Activated CD8-positive, alpha-beta memory T cell treated with anti-CD3 and anti-CD28 coated beads, Interleukin-2, amount 50 U/mL, for 1 hour (primary cell): ENCODE measurements around the gene CYP24A1.

Experiments used
- DNase-seq: peaks from one replicate; pipeline ENCODE4 v3.0.0-alpha.2; 2020; ENCODE audit errors: extremely low read depth

CYP24A1 gene

GRCh38 chr20:54174457-54175175 lies 830 bp upstream of the CYP24A1 start:
- no peak for DNase-seq

DNA sequence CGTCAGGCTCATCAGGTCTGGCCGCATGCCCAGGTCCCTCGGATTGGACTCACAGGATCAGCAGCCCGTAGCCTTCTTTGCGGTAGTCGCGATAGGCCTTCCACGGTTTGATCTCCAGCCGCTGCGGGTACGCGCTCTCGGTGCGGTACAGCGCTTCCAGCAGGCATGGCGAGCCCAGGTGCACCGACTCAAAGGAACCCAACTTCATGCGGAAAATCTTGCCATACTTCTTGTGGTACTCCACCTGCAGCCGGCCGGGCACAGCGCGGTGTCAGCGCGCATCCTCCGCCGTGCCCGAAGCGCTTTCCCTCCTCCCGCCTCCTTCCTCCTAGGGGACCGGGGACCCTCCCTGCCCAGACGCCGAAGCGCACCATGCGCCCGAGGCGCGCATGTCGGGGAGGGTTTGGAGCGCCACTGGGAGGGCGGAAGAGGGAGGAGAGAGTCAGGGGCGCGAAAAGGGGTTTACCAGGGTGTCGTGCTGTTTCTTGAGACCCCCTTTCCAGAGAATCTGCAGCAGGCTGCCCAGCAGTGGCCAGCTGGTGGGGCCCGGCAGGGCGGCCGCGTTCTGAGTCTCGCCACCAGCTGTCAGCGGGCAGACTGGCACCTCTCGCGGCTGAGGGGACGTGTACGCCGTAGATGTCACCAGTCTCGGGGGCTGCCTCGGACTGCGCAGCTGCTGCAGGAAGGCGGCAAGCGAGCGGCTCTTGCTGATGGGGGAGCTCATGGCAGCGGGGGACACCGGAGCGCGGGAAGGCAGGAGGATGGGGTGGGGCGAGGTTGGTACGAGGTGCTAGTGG lies 732 bp downstream of the CYP24A1 start:
- DNase-seq: no peak

DNA sequence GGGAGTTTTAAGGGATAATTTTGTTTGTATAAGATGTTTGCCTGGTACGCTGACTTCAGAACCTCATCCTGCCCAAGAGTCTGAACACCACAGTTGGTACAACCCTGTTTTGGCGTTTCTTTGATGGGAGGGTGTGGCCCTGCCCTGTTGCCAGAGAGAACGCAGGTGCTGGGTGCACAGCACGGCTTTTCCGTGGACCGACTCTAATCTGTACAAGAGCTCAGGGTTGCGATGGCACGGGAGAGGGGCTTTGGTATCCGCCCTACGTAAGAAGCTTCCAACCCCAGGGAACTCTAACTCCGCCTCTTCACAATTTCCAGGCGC lies 1.3 kb downstream of the CYP24A1 start:
- DNase-seq: no peak

DNA sequence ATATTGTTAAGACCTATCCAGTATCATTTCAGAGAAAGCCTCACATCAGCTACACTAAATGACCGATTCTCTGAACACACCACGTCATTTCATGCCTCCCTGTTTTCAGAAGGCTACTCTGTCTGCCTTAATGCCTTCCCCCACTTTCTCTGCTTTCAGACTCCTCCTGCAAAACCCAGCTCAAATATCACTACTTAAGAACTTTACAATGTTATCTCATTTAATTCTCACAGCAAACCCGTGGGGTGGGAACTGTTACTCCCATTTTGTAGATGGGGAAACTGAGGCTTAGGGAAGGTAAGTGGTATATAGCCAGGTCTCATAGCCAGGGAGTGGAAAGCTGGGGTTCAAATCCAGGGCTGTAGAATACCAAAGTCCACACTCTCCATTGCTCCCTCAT lies 2.8 kb downstream of the CYP24A1 start:
- no peak for DNase-seq

DNA sequence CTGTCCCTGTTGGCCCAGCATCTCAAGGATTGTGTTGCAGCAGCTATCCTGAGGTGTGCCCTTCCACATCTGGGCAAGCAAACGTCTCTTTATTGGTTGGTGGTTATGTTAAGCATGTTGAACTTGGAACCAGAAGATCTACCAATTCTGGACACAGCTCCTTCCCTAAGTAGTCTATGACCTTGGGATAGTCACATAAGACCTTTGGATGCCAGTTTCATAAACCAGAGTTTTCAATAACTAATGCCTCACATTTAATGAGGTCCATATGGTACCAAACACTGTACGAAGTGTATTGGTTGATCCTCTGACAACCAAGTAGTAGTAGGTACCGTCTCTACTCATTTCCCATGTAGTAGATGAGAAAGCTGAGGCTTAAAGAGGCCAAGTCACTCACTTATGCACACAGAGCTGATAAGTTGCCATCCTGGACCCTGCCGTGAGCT lies 3.7 kb downstream of the CYP24A1 start:
- no peak for DNase-seq

- no peak for DNase-seq
These were observed 4.6 kb downstream of the CYP24A1 start for GRCh38 chr20:54168961-54169862.

- DNase-seq: no peak
These were observed 5.6 kb downstream of the CYP24A1 start for GRCh38 chr20:54167909-54168872.

DNA sequence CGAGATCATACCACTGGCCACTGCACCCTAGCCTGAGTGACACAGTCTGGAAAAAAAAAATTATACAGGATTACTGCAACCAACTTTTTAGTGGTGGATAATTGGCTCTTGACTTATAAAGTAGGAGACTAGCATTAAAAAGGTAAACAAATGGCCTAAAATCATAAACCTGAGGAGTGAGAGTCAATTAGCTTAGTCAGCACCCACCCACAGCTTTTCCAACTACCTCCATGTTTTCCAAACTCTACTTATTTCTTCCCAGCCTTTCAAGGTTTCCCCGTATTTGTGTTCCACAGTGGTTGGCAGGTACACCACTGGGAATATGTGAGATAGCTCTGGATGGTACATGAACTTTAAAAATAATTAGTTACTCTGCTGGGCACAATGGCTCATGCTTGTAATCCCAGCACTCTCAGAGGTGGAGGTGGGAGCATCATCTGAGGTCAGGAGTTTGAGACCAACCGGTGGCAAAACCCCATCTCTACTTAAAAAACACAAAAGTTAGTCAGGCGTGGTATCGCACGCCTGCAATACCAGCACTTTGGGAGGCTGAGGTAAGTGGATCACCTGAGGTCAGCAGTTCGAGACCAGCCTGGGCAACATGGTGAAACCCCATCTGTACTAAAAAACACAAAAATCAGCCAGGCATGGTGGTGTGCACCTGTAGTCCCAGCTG lies 6.7 kb downstream of the CYP24A1 start:
- DNase-seq: no peak

DNA sequence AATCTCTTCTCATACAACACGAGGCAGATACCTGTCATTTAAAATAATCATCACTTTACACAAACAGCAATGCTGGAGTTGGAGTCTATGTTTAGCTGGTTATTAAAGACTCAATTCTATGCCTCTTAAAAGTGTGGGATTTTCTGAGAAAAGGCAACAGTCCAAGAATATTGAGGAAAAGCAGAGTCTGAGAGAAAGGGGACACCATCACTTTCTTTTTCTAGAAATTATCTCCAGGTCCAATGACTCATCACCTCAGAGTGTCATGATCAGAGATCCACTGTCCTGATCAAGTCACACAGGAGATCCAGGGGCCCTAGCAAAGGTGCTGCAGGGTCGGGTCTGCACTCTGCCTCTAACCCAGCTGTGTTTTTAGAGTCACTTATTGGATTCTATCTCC lies 8.0 kb downstream of the CYP24A1 start:
- no peak for DNase-seq

DNA sequence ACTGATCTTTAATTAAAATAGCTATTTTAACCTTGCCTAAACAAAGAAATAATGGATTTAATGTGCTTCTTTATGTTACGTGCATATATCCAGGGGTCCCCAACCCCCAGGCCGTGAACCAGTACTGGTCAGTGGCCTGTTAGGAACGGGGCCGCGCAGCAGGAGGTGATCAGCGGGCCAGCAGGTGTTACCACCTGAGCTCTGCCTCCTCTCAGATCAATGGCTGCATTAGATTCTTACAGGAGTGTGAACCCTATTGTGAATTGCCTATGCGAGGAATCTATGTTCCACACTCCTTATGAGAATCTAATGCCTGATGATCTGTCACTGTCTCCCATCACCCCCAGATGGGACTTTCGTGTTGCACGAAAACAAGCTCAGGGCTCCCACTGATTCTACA lies 8.8 kb downstream of the CYP24A1 start:
- DNase-seq: no peak

GRCh38 chr20:54163402-54163801 lies 10.4 kb downstream of the CYP24A1 start:
- DNase-seq: no peak

DNA sequence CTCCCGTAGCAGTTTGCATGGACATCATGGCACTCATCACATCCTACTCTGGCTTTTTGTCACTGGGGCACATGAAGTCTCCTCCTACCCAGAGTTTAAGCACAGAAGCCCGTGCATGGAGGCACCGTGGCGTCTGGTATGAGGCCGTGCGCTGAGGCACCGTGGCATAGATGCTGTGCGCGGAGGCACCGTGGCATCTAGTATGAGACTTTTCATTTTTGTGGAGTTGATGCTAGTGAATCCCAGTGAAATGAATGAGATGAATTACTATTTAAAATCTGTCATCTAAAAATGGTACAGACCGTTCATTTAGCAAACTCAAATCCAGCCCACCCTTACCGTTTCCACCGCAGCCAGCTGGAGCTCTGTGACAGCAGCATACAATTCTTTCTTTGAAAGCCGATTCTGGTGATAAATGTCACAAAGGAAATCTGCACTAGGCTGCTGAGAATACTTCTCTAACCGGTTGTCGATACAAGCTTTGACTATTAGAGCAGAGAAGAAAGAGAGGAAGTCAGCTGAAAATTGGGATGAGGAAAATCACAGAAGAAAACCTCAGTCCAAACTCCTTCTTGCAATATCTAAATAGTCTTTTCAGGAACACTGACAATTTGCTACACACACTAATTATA lies 11.3 kb downstream of the CYP24A1 start:
- no peak for DNase-seq

DNA sequence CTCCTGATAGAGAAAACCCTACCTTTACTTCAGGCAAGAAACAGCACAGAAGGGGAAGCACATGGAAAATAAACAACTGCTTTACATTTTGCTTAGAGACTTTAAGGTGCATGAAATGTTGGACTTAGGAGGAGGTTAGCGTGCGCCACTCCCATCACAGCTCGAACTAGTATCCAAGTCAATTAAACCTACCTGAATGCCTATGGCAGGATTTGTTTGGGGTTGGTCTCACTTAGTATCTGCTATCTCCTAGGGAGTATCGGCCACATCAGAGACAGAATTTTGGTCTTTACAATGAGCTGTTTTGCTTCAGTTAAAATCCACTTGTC lies 12.0 kb downstream of the CYP24A1 start:
- no peak for DNase-seq

- no peak for DNase-seq
These were observed 12.6 kb downstream of the CYP24A1 start for GRCh38 chr20:54161008-54161820.

DNA sequence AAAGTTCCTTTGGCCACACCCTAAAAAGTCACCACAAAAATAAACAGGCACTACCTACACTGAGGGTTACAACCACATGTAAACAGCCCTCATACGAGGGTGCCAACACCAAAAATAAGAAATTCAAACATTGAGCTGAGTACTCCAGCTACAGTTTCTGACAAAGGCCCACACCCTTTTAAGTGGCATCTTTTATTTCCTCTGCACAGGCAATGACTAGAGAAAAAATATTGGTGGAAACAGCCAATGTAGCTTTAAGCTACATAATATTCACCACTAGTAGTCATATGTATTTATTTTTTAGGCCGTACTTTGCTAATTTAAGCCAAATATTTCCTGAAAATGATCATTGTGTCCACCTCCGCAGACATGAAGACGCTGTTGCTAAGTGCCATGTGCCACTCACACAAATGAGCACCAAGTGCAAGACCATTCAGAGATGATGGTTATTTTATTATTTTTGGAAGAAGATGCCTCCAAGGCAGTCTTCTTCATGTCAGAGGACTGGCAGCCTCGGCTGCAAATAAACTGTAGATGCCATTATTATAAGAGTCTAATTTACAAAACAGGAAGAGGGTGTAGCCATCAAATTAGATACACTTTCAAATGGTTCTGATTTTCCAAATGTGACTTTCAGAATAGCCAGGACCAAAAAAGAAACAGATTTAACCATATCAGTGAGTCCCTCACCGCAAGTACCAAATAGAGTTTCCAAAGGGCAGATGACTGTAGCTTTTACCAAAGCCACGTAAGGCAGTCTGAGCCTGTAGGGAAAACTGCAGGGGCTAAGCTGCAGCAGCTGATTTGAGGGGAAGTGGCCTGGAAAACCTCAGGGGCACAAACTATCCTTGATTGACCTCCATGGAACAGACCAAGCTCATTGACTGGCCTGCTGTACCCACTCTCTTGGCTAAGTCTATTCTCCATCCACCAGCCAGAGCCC lies 13.4 kb downstream of the CYP24A1 start:
- no peak for DNase-seq

- DNase-seq: no peak
These were observed 14.8 kb downstream of the CYP24A1 start for GRCh38 chr20:54158856-54159418.

DNA sequence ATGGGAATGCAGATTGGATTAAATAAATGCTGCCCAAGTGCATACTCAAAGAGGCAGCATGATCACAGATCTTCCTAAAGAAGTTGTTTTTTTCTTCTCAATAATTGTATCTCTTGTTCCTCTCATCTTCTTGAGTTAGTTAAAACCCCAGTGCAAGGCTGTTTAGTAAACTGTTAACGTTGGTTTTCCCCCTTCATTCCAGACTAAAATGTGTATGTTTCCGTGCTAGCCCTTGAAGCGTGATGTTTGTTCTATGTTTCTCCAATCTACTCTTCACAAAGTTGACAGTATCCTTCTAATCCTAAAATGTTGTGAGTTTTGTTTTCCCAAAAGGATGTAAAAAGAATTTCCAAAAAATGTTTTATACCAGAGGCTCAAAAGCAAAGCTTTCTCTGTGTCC lies 15.6 kb downstream of the CYP24A1 start:
- no peak for DNase-seq
